ENCODE data around the gene HOXD12. TPM values are rescaled to one million over a fixed set of nuclear protein-coding genes. Genes with fewer than 3 reads are reported as not detected.

HOXD12 gene
- polyA plus RNA-seq, 1 of the 3 experiments (the other 2 are of a cell fraction), result not detected

GRCh38 chr2:176075481-176075880 lies 24.1 kb upstream of the HOXD12 start (continued):
- TF ChIP-seq ZBTB33 (IDR thresholded peaks at IDR 0.05; ENCODE audit: borderline replicate concordance, low read depth), result no peak
- no peak for TF ChIP-seq TEAD4 (IDR thresholded peaks at IDR 0.05; ENCODE audit: borderline replicate concordance, insufficient read depth)
- TF ChIP-seq PBX3 (IDR thresholded peaks at IDR 0.05), result no peak
- no peak for TF ChIP-seq TCF12 (IDR thresholded peaks at IDR 0.05)
- no peak for TF ChIP-seq TAF1 (IDR thresholded peaks at IDR 0.05; ENCODE audit: borderline replicate concordance, low read depth, low read length)
- no peak for TF ChIP-seq SMC3 (IDR thresholded peaks at IDR 0.05; ENCODE audit: low read depth, low read length)
- TF ChIP-seq SIN3A (IDR thresholded peaks at IDR 0.05; ENCODE audit: borderline replicate concordance, low read depth, low read length), result no peak
- no peak for TF ChIP-seq MXI1 (IDR thresholded peaks at IDR 0.05; ENCODE audit: low read depth, low read length)
- no peak for TF ChIP-seq ELF1 (IDR thresholded peaks at IDR 0.05)
- TF ChIP-seq RFX5 (IDR thresholded peaks at IDR 0.05; ENCODE audit: low read length), result no peak
- TF ChIP-seq NRF1 (IDR thresholded peaks at IDR 0.05; ENCODE audit: low read depth, low read length), result no peak

- no peak overlapping the region for H3K27ac ChIP-seq (ENCODE audit: low read depth in 2 of 2, low read length in 1 of 2)
- 20% methylated on average over 7 of the region's 7 CpGs for WGBS (ENCODE audit: low lambda C conversion rate)
- H2AFZ ChIP-seq (ENCODE audit: low read depth), result no peak overlapping the region
- peaks cover 4% of the 10 kb centered on the region; the same call in 1 of the 2 replicates for H4K20me1 ChIP-seq (ENCODE audit: insufficient read depth)
- CTCF ChIA-PET, result interaction anchor here (0.6 to 1.6 kb wide), 3 partner anchors 16 to 709 kb away, joined by 3 to 4 read pairs (median 3); partner anchors contain the start of gene HOXD13
- peaks cover 0 to 10% of the 10 kb centered on the region in 2 experiments; a peak in 1 of 4 replicates for H3K4me1 ChIP-seq (ENCODE audit: control insufficient read depth in 1 of 2, insufficient read depth in 2 of 2, low read depth in 1 of 2, low read length in 1 of 2)
- H3K79me2 ChIP-seq (ENCODE audit: insufficient read depth), result no peaks in the 10 kb centered on the region
- H3F3A ChIP-seq (replicated peaks; ENCODE audit: insufficient read depth), result peaks cover 3% of the 10 kb centered on the region
- no peak overlapping the region for H3K4me3 ChIP-seq (ENCODE audit: low read depth in 2 of 2, low read length in 1 of 2)
- no peak overlapping the region for H3K4me2 ChIP-seq
- POLR2A ChIA-PET, result no interaction called here
- H3K9me3 ChIP-seq, result no peaks in the 10 kb centered on the region
- no peak overlapping the region for H3K9ac ChIP-seq
- H3K9me2 ChIP-seq, result no peaks in the 10 kb centered on the region
- no peak for DNase-seq
- TF ChIP-seq REST (IDR thresholded peaks at IDR 0.05; ENCODE audit: low read depth, low read length) (no peak), SIN3A (IDR thresholded peaks at IDR 0.05; ENCODE audit: borderline replicate concordance, low read depth, low read length) (no peak), MXI1 (IDR thresholded peaks at IDR 0.05; ENCODE audit: low read depth, low read length) (no peak)
- peaks cover 31% of the 10 kb centered on the region for H3K27me3 ChIP-seq (ENCODE audit: insufficient read depth)
- no peaks in the 10 kb centered on the region for H3K36me3 ChIP-seq (replicated peaks in 1 of 2; ENCODE audit: control insufficient read depth in 1 of 2, insufficient read depth in 2 of 2, low read length in 1 of 2)
These were observed 23.5 kb upstream of the HOXD12 start for GRCh38 chr2:176076063-176076462.

All from SK-N-SH (cell line).